Measurements from ENCODE around the gene GAD1. TPM values are rescaled to one million over a fixed set of nuclear protein-coding genes. Genes with fewer than 3 reads are reported as not detected.

Gene GAD1
- 1.1 TPM for total RNA-seq

DNA sequence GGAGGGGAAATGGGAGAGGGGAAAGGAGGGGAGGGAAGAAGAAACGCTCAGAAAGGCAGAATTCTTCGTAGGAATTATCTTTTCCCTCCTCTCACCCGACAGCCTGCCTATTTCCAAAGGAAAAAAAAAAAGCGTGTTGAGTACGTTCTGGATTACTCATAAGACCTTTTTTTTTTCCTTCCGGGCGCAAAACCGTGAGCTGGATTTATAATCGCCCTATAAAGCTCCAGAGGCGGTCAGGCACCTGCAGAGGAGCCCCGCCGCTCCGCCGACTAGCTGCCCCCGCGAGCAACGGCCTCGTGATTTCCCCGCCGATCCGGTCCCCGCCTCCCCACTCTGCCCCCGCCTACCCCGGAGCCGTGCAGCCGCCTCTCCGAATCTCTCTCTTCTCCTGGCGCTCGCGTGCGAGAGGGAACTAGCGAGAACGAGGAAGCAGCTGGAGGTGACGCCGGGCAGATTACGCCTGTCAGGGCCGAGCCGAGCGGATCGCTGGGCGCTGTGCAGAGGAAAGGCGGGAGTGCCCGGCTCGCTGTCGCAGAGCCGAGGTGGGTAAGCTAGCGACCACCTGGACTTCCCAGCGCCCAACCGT, at the start of gene GAD1:
TSS of gene GAD1 (plus strand) at position 384 of the 589 bp plus-strand sequence. CDS start 1,705 bp downstream, outside the sequence.
- ATAC-seq, result peak; percentile 74

GRCh38 chr2:170770008-170770605, 46.6 kb upstream of the GAD1 start, which contains the start of gene ERICH2:
Gene ERICH2, plus strand, starts transcription at chr2:170770378. Its CDS starts 304 bp downstream, at chr2:170770682.
- peak; percentile 45 for ATAC-seq

- peak; percentile 91 for ATAC-seq
Measured at GRCh38 chr2:170770606-170771420, 45.9 kb upstream of the GAD1 start.

GRCh38 chr2:170771421-170771937, 45.2 kb upstream of the GAD1 start:
- peak; percentile 41 for ATAC-seq

DNA sequence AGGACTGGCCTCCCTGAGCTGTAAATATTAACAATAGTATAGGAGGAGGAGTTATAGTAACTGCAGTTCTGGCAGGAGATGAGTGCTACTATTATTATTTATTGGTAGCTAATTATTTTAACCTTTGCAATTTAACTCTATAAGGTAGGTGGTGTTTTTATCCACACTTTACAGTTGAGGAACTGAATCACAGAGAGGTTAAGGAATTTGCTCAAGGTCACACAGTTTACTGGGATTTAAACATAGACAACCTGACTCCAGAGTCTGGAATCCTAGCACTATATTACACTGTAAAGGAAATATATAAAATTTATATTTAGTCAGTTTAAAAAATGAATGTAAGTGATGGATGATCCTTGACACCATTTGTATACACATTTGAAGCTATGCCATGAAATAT, 44.4 kb upstream of the GAD1 start:
- no peak for ATAC-seq

DNA sequence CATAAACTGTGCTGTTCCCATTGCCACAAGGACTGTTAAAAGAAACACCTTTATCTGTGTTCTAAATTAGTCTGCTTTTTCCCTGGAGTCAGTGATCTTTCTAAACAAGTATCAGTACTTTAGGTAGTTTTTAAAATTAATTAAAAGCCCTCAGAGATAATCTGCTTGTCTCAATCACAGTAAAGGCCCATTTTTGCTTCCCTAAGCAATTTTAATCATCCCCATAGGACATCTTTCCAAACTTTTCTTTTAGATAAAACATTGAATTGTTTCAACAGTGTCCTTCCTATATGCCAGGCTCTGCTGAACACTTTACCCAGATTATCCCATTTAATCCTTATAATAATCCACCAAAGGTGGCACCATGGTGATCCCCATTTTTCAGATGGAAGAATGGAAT, 42.6 kb upstream of the GAD1 start:
- no peak for ATAC-seq

DNA sequence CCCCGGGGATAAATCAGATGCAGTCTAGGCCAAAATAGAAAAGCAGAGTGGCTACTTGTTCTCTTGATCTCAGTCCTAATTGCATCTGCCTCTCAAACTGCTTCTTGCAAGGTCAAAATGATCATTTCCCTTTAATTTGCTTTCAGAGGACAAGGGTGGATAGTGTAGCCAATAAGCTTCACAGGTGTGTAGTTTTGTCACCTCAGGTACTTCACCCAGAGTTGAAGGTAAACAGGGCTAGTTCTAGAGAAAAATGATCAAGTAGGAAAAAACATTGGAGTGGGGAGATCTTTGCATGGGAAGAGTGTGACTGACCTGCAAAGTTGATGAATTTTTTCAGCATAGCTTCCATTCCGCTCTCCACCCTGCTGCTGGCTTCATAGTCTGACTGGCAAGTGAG, 37.8 kb upstream of the GAD1 start:
- no peak for ATAC-seq

DNA sequence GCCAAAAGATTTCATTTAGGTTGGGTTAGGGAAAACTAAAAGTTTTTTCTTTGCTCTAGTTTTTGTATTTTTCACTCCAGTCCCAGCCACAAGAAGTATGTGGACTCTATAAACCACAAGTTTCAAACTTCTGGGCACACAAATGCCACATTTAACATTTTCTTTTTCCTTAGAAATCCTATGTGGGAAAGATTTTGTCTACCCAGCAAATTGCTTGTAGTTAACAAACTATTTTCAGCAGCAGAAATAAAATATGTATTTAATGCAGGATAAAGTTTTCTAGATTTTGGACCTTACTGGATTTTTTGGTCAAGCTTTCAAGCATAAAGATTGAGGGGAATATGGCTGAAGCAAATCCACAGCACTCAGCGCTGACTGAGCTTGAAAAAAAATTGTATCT, 37.4 kb upstream of the GAD1 start:
- no peak for ATAC-seq

DNA sequence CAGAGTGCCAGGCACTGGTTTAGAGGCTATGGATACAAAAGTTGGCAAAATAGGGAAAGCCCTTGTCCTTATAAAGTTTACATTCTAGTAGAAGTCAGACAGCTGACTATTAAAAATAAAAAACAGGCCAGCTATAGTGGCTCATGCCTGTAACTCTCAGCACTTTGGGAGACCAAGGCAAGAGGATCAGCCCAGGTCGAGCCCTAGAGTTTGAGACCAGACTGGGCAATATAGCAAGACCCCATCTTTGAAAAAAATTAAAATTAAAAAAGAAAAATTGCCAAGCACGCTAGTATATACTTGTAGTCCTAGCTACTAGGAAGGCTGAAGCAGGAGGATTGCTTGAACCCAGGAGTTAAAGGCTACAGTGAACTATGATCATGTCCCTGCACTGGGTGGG, 34.0 kb upstream of the GAD1 start:
- no peak for ATAC-seq

DNA sequence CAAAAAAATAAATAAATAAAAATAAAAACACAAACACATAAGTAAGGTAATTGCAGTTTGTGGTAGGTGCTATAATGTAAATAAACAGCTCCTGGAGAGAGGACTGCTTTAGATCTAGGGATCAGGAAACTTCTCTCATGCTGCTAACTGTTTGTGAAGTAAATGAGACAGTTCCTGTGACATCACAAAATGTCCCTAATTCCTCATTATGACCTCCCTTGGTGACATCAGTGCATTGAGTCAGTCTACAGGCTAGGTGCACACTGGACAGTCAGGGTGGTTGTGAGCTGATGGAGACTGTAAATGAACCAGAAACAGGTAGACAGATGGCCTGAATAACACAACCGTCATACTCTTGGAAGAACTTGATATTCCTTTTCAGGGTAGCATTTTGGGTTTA, 33.1 kb upstream of the GAD1 start:
- no peak for ATAC-seq

DNA sequence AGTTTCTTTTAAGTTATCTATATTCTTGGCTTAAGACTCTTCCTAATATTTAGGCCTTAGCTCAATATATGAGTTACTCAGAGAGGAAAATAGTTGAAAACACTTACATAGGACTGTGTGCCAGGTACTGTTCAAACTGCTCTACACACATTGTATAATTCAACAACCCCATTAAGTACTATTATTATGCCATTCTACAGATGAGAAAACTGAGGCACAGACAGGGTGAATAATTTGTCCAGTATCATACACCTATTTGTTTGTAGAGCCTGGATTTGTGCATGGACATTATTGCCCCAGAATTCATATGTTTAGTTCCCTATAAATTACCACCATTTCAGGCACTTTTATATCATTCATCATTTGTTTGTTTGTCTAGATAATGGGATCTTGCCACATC, 17.7 kb upstream of the GAD1 start:
- ATAC-seq, result no peak

- ATAC-seq, result no peak
Measured at GRCh38 chr2:170806548-170806947, 10.1 kb upstream of the GAD1 start.

GRCh38 chr2:170812710-170813600, 3.7 kb upstream of the GAD1 start:
- peak; percentile 58 for ATAC-seq

DNA sequence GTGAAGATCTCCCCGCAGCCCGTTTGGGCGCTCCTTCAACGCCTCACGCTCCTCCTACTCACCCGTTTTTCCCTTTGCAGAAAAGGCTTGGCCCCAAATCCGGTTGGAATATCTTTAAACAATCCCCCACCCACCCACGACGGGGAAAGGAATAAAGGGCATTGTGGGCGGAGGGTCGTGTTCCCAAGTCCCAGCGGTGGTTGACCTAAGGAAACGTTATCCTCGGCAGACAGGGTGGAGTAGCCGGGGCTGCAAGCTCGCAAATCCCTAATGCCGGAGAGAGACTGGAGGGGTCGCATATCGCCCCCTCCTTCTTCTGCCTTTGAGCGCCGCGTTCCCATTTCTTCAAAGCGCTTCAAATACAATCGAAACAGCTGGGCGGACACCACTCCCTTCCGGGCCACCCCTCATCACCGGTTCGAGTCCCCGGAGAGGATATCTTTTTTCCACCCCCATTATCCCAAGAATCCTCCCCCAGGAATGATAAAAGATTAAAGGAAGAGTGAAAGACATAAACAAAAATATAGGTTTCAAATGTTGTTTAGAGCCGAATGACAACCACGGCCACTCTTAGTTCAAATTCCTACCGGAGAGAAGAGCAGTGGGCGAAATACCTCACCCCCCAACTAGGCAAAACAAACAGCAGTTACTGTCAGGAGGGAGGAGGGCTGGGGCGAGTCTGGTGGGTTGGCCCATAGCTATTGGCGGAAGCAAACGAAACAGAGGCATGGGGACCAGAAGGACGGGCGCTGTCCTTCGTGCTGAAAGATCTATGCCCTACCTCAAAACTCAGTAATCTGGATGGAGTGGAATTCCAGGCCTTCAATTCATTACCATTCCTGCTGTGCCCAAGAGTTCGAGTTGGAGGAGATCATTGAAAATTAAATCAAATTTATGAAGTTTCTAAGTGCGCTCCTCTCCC, 2.8 kb upstream of the GAD1 start:
- ATAC-seq, result no peak

GRCh38 chr2:170814533-170815230, 2.0 kb upstream of the GAD1 start:
- no peak for ATAC-seq

GRCh38 chr2:170815311-170815710, 1.4 kb upstream of the GAD1 start:
- no peak for ATAC-seq

- ATAC-seq, result peak; percentile 68
Measured at GRCh38 chr2:170815746-170816503, 762 bp upstream of the GAD1 start.

- ATAC-seq, result no peak
Measured at GRCh38 chr2:170817093-170818035, 677 bp downstream of the GAD1 start.
